Colonic mucosa (tissue), 4 donors: ENCODE data around the gene KLHL6. TPM values are rescaled to one million over a fixed set of nuclear protein-coding genes. Genes with fewer than 3 reads are reported as not detected.

Experiments
- DNase-seq: peaks from one replicate; pipeline ENCODE4 v3.0.0-alpha.2; 2020
- H3K27ac ChIP-seq: fragments of 200-600 bp; one replicate; pipeline ENCODE4 v1.8.0; 2021
- H3K27me3 ChIP-seq: fragments of 200-600 bp; one replicate; pipeline ENCODE4 v1.8.0; 2021
- H3K36me3 ChIP-seq: fragments of 200-600 bp; one replicate; pipeline ENCODE4 v1.8.0; 2021
- H3K4me1 ChIP-seq: fragments of 200-600 bp; one replicate; pipeline ENCODE4 v1.8.0; 2021; ENCODE audit warnings: mild to moderate bottlenecking
- H3K4me3 ChIP-seq: fragments of 200-600 bp; one replicate; pipeline ENCODE4 v1.8.0; 2021
- H3K9ac ChIP-seq, 2 donors: one replicate each; pipeline ENCODE4 v1.7.0; 2013; ENCODE audit warnings: control low read depth in 2 of 2, low read depth in 2 of 2, low read length in 2 of 2
- H3K9me3 ChIP-seq: fragments of 200-600 bp; one replicate; pipeline ENCODE4 v1.8.0; 2021
- intact Hi-C: fragments of 100-400 bp; cut with DNase I; formaldehyde crosslinking; loops from one replicate; pipeline ENCODE4 v1.14.1; 2022
- total RNA-seq, 2 donors: library from RNA; stranded (reverse); fragmentation: NEBNext Ultra II Directional in 1 of 2; extraction: Animal tissue kit (Norgen Biotek cat#: 25700) in 1 of 2; gene quantifications; one replicate each; pipeline ENCODE4 v1.2.1, GENCODE V29; 2021
- TF ChIP-seq, protein P1 (sequence below): fragments of 200-600 bp; IDR thresholded peaks from one replicate; pipeline ENCODE4 v1.8.0; 2022; ENCODE audit warnings: antibody characterized with exemption, mild to moderate bottlenecking
- donor health status: healthy.
- donor health status: DM: no; HTN: no; CAD: no.
- donor health status: DM: no; HTN: no; CAD: no.

KLHL6 gene
- total RNA-seq, 2 donors from 2014 or later, result 2.0 to 2.1 TPM

DNA sequence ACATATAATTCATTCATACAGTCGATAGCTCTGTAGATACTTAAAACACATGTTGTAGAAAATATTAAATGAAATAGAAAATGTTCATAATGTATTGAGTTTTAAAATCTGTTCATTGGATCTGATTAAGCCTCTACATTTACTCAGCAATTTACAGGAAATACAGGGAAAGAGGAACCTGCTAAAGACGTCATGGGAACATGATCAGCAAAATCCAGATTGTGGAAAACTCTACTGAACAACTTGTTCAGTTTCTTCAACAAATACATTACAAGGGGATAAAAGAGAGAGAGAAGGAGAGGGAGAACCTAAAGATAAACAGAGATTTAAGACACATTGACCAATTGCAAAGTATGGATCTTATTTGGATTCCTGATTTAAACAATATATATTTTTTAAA, 46.7 kb downstream of the KLHL6 start:
- Histone ChIP-seq H3K9ac (no peak overlapping the region), H3K27me3 (no peaks in the 10 kb centered on the region), H3K9me3 (no peaks in the 10 kb centered on the region), H3K27ac (no peak overlapping the region), H3K4me1 (no peaks in the 10 kb centered on the region), H3K36me3 (no peaks in the 10 kb centered on the region), H3K4me3 (no peak overlapping the region)
- DNase-seq, result no peak
- TF ChIP-seq, protein P1, sequence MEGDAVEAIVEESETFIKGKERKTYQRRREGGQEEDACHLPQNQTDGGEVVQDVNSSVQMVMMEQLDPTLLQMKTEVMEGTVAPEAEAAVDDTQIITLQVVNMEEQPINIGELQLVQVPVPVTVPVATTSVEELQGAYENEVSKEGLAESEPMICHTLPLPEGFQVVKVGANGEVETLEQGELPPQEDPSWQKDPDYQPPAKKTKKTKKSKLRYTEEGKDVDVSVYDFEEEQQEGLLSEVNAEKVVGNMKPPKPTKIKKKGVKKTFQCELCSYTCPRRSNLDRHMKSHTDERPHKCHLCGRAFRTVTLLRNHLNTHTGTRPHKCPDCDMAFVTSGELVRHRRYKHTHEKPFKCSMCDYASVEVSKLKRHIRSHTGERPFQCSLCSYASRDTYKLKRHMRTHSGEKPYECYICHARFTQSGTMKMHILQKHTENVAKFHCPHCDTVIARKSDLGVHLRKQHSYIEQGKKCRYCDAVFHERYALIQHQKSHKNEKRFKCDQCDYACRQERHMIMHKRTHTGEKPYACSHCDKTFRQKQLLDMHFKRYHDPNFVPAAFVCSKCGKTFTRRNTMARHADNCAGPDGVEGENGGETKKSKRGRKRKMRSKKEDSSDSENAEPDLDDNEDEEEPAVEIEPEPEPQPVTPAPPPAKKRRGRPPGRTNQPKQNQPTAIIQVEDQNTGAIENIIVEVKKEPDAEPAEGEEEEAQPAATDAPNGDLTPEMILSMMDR, result no peak
- intact Hi-C loops, result no loop called here

GRCh38 chr3:183507551-183507950, 48.0 kb downstream of the KLHL6 start:
- Histone ChIP-seq H3K4me3 (no peak overlapping the region), H3K9me3 (no peaks in the 10 kb centered on the region), H3K27me3 (no peaks in the 10 kb centered on the region), H3K9ac (no peak overlapping the region), H3K27ac (no peak overlapping the region), H3K36me3 (no peaks in the 10 kb centered on the region), H3K4me1 (no peaks in the 10 kb centered on the region)
- TF ChIP-seq, protein P1, result no peak
- no peak for DNase-seq
- intact Hi-C loops, result no loop called here

DNA sequence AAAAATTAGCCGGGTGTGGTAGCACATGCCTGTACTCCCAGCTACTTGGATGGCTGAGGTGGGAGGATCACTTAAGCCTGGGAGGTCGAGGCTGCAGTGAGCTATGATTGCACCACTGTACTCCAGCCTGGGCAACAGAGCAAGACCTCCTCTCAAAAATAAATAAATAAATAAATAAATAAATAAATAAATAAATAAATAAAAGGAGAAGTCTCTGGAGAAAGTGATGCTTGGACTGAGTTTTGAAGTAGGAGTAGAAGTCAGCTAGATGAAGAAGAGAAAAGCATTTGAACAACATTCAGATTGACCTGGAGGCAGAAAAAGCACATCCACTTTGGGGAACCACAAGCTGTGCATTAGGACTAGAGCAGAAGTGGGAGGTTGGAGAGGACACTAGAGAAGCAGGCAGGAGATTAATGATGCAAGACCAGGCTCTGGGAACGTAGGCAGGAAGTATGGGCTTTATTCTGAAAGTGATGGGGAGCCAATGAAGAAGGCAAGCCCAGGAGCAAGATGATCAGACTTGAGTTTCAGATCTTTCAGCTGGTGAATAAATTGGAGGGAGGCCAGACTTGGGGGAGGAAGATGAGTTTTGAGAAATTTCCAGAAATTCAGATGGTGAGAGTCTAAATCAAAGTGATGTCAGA, 48.7 kb downstream of the KLHL6 start:
- TF ChIP-seq, protein P1, result no peak
- Histone ChIP-seq H3K9me3 (no peaks in the 10 kb centered on the region), H3K36me3 (no peaks in the 10 kb centered on the region), H3K4me3 (no peak overlapping the region), H3K9ac (no peak overlapping the region), H3K4me1 (no peaks in the 10 kb centered on the region), H3K27me3 (no peaks in the 10 kb centered on the region), H3K27ac (no peak overlapping the region)
- intact Hi-C loops, result no loop called here
- DNase-seq, result no peak

GRCh38 chr3:183504597-183504996, 50.9 kb downstream of the KLHL6 start:
- no peak for DNase-seq
- Histone ChIP-seq H3K4me3 (no peak overlapping the region), H3K4me1 (no peaks in the 10 kb centered on the region), H3K9ac (no peak overlapping the region), H3K27me3 (no peaks in the 10 kb centered on the region), H3K9me3 (no peaks in the 10 kb centered on the region), H3K27ac (no peak overlapping the region), H3K36me3 (no peaks in the 10 kb centered on the region)
- intact Hi-C loops, result no loop called here
- TF ChIP-seq, protein P1, result no peak

GRCh38 chr3:183503746-183504145, 51.8 kb downstream of the KLHL6 start:
- Histone ChIP-seq H3K27me3 (no peaks in the 10 kb centered on the region), H3K4me3 (no peak overlapping the region), H3K9ac (no peak overlapping the region), H3K9me3 (no peaks in the 10 kb centered on the region), H3K4me1 (no peaks in the 10 kb centered on the region), H3K36me3 (no peaks in the 10 kb centered on the region), H3K27ac (no peak overlapping the region)
- intact Hi-C loops, result no loop called here
- no peak for DNase-seq
- TF ChIP-seq, protein P1, result no peak
